Activated T-helper 2 cell treated with anti-CD3 and anti-CD28 coated beads, Interferon-gamma antibody, Interleukin-2, Interleukin-4, amounts not matched to agents 10 μg/mL and 5 μg/mL and 100 μg/mL, durations not matched to agents 14 hours and 24 hours and 36 hours (primary cell): ENCODE measurements around the gene NT5C. TPM values are rescaled to one million over a fixed set of nuclear protein-coding genes. Genes with fewer than 3 reads are reported as not detected.

Source experiments
- DNase-seq: peaks from one replicate; pipeline ENCODE4 v3.0.0; 2021; ENCODE audit warnings: low spot score
- H3K27ac Mint-ChIP-seq: one replicate; pipeline ENCODE4 v1.8.0; 2021; ENCODE audit warnings: mixed read lengths
- H3K27me3 Mint-ChIP-seq: one replicate; pipeline ENCODE4 v1.8.0; 2021; ENCODE audit warnings: low read depth, mixed read lengths
- H3K36me3 Mint-ChIP-seq: one replicate; pipeline ENCODE4 v1.8.0; 2021; ENCODE audit warnings: low read depth, mixed read lengths
- H3K4me1 Mint-ChIP-seq: one replicate; pipeline ENCODE4 v1.8.0; 2021; ENCODE audit warnings: low read depth, mixed read lengths
- H3K4me3 Mint-ChIP-seq: one replicate; pipeline ENCODE4 v1.8.0; 2021; ENCODE audit warnings: low read depth, mild to moderate bottlenecking, moderate library complexity, mixed read lengths
- H3K9me3 Mint-ChIP-seq: one replicate; pipeline ENCODE4 v1.8.0; 2021; ENCODE audit warnings: mixed read lengths
- intact Hi-C: fragments of 100-400 bp; cut with micrococcal nuclease; formaldehyde crosslinking; loops from one replicate; pipeline ENCODE4 v1.15.1; 2023
- total RNA-seq: library from RNA; stranded (reverse); gene quantifications from 2 replicates; pipeline ENCODE4 v1.2.3, GENCODE V29; 2022

The NT5C gene
- total RNA-seq, 1 donor from 2014 or later: 86.6 TPM

DNA sequence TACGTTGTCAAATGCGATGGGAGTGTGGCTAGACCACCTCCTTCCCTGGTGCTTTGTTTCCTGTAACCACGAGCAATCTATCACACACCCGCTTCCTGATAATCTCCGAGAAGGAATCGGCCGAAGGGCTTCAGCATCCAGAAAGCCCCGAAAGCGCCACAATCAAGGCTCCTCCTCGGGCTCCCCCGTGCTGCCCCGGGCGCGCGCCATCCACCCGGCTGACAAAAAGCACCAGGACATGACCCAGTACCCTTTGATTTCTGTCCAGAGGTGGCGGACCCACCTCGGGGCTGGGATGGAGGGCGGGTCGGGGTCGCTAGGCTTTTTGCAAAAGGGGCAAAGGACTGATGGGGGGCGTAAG is 22.5 kb downstream of the NT5C start:
- Mint-ChIP-seq H3K4me3 (peak overlapping the region; percentile 89), H3K27me3 (no peaks in the 10 kb centered on the region), H3K36me3 (peaks cover 13% of the 10 kb centered on the region), H3K9me3 (no peaks in the 10 kb centered on the region), H3K27ac (no peak overlapping the region), H3K4me1 (peaks cover 18% of the 10 kb centered on the region)
- intact Hi-C loops: loop anchor here (5.0 kb wide), 1 partner anchor 147 kb away; no protein-coding TSS in a partner anchor
- no peak for DNase-seq

DNA sequence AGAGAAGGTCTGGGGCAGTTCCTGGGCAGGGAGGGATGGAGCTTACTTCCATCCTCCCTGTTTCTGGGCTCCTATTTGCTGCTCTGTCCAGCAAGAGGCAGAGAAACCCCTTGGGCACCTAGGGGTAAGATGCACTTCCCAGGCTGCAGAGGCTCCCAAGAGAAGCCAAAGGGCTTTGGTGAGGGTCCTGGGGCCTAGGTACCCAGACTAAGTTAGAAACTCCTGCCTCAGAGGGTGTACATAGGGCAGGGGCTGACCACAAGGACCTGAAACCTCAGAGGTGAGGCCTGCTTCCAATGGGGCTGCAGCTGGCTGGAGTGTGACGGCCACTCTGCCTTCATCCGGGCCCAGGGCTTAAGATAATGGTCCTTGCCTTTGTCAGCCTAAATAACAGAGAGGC is 23.3 kb downstream of the NT5C start:
- Mint-ChIP-seq H3K9me3 (no peaks in the 10 kb centered on the region), H3K27me3 (no peaks in the 10 kb centered on the region), H3K27ac (no peak overlapping the region), H3K4me1 (peaks cover 16% of the 10 kb centered on the region), H3K4me3 (peak overlapping the region; percentile 89), H3K36me3 (peaks cover 11% of the 10 kb centered on the region)
- DNase-seq: no peak
- intact Hi-C loops: loop anchor here (5.0 kb wide), 1 partner anchor 146 kb away; no protein-coding TSS in a partner anchor

DNA sequence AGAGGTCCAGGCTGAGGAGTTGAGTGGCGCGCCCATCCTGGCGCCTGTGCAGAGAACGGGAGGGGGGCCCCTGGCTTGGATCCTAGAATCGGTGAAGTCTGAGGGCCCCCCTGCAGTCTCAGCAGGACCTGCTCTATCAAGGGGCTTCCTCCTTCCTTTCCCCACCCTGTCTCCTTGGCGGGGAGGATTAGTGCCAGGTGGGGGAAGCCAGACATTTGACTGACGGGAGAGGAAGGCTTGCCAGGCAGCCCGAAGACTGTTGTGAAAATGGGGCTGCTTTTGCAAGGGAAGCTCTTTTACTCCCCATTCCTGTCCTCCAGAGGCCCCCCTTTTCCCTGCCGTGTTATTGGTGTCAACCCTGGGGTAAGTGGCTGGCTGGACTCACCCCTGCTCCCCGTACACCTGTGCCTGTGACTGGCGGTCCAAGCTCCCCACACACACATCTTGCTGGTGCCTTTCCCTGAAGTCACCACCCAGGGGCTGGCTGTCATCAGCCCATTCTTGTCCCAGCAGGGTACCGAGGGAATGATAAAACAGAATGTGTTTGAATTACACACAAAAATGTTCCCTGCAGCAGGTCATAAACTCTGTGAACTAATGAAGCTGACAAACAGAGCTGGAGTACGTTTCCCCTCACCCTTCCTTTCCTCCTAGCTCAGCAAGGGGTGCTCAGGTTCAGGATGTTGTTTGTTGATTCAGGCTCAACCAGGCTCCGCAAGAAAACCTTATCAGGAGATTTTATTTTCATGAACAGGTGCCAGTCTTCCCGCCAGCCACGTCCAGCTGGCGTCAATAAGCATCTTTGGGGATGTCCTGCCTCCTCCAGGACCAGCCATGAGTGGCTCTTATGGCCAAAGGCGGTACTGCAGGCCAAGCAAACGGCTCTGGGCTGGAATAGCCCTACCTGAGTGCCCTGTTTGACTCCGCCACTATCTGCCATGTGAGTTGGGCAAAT is 26.1 kb downstream of the NT5C start:
- no peak for DNase-seq
- Mint-ChIP-seq H3K27me3 (no peaks in the 10 kb centered on the region), H3K27ac (no peak overlapping the region), H3K4me1 (peaks cover 6% of the 10 kb centered on the region), H3K36me3 (peaks cover 1% of the 10 kb centered on the region), H3K9me3 (no peaks in the 10 kb centered on the region), H3K4me3 (no peak overlapping the region)
- intact Hi-C loops: loop anchor here (5.0 kb wide), 1 partner anchor 143 kb away; no protein-coding TSS in a partner anchor

DNA sequence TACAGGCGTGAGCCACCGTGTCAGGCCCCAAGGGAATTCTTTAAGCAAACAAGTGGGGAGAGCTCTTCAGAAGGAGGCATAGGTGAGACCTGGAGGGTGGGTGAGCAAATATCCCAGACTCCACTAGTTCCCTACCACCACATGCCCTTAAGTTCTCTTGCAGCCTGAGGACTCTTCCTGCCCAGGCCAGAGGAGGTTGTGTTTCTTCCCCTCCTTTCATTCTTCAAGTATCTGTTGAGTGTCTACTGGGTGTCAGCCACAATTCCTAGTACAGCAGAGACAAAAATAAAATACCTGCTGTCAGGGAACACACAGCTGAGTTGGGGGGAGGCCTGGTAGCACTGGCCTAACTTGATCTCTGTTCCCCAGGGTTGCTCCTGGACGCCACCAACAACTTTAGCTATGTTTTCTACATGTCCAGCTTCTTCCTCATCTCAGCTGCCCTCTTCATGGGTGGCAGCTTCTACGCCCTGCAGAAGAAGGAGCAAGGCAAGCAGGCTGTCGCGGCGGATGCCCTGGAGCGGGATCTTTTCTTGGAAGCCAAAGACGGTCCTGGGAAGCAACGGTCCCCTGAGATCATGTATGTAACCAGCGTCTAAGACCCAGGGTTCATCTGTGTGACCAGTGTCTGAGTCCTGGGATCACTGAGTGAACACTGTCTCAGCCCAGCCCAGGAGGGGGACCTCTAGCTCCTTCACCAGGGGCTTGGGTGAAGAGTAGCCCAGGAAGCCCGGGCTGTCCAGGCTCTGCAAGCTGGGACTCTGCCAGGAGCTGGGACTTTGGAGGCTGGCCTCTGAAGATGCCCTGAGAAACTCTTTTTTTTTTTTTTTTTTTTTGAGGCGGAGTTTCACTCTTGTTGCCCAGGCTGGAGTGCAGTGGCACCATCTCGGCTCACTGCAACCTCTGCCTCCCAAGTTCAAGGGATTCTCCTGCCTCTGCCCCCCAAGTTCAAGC is 27.7 kb downstream of the NT5C start:
- Mint-ChIP-seq H3K27me3 (no peaks in the 10 kb centered on the region), H3K9me3 (no peaks in the 10 kb centered on the region), H3K36me3 (peaks cover under 1% of the 10 kb centered on the region), H3K27ac (no peak overlapping the region), H3K4me3 (no peak overlapping the region), H3K4me1 (peaks cover 3% of the 10 kb centered on the region)
- intact Hi-C loops: no loop called here
- no peak for DNase-seq

DNA sequence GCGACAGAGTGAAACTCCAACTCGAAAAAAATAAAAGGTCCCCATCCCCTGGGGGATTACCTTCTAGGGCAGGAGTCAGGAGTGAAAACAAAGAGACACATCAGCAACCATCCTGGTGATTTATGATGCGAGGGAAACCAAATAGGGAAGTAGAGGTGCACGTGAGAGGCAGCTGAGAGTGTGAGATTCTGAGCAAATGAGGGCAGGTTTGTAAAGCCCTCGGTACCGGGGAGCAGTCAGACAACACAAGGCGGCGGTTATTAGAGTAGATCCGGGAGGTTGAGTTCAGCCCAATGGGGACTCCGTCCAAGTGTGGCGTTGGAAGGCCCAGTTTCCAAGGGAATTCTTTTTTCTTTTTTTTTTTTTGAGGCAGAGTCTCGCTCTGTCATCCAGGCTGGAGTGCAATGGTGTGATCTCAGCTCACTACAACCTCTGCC is 29.1 kb downstream of the NT5C start:
- Mint-ChIP-seq H3K4me3 (no peak overlapping the region), H3K27ac (no peak overlapping the region), H3K4me1 (no peaks in the 10 kb centered on the region), H3K36me3 (peaks cover 4% of the 10 kb centered on the region), H3K9me3 (no peaks in the 10 kb centered on the region), H3K27me3 (no peaks in the 10 kb centered on the region)
- no peak for DNase-seq
- intact Hi-C loops: no loop called here

DNA sequence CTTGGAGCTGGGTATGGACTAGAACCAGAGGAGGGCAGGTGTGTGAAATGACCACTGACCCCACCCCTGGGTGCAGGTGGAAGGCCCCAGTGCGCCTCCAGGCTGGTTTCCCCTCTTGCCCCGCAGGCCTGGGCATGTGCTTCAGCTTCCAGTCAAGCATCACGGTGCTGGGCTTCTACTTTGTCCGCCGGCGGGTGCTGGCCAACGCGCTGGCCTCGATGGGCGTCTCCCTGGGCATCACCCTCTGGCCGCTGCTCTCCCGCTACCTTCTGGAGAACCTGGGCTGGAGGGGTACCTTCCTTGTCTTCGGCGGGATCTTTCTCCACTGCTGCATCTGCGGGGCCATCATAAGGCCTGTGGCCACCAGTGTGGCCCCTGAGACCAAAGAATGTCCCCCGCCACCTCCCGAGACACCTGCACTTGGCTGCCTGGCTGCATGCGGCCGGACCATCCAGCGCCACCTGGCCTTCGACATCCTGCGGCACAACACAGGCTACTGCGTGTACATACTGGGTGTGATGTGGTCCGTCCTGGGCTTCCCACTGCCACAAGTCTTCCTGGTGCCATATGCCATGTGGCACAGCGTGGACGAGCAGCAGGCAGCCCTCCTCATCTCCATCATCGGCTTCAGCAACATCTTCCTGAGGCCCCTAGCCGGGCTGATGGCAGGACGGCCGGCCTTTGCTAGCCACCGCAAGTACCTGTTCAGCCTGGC is 31.5 kb downstream of the NT5C start:
- Mint-ChIP-seq H3K27me3 (no peaks in the 10 kb centered on the region), H3K9me3 (no peaks in the 10 kb centered on the region), H3K4me1 (no peaks in the 10 kb centered on the region), H3K27ac (no peak overlapping the region), H3K4me3 (no peak overlapping the region), H3K36me3 (peaks cover 4% of the 10 kb centered on the region)
- no peak for DNase-seq
- intact Hi-C loops: no loop called here

DNA sequence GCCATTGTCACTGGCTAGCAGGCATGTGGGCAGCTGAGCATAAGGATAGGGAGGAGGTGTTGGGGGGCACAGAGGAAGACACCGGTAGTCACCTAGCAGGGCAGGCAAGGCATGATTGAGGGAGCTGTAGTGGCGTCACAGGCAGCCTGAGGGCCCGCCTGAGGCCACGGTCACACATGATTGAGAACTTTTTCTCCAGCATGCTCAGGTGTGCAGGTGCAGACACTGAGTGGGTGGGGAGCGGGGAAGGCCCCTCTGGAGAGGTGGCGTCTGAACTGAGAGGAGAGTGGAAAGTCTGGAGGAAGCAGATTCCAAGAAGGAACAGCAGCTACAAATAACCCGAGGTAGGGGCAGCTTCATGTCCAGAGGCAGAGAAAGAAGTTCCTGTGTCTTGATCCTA is 32.7 kb downstream of the NT5C start:
- no peak for DNase-seq

DNA sequence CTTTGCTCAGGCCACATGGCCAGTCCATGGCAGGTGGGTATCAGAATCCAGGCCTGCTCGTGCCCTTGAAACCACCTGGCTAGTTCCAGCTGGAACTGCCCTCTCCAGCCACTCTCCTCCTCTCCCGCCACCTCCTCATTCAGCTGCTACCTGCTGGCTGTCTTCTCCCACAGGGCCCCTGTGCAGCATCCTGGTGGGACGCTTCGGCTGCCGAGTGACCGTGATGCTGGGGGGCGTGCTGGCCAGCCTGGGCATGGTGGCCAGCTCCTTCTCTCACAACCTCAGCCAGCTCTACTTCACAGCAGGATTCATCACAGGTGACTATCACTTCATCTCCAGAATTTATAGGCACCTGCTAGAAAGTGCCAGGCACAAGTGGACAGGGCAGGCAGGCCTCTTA is 33.7 kb downstream of the NT5C start:
- intact Hi-C loops: no loop called here
- H3K36me3 Mint-ChIP-seq: peaks cover 4% of the 10 kb centered on the region
- no peaks in the 10 kb centered on the region for H3K27me3 Mint-ChIP-seq
- no peak overlapping the region for H3K4me3 Mint-ChIP-seq
- DNase-seq: no peak
- H3K4me1 Mint-ChIP-seq: no peaks in the 10 kb centered on the region
- no peak overlapping the region for H3K27ac Mint-ChIP-seq
- no peaks in the 10 kb centered on the region for H3K9me3 Mint-ChIP-seq

More for the DNA sequence above, 32.7 kb downstream of the NT5C start:
- intact Hi-C loops: no loop called here
- H3K27ac Mint-ChIP-seq: no peak overlapping the region
- no peak overlapping the region for H3K4me3 Mint-ChIP-seq
- H3K36me3 Mint-ChIP-seq: peaks cover 4% of the 10 kb centered on the region
- H3K4me1 Mint-ChIP-seq: no peaks in the 10 kb centered on the region
- no peaks in the 10 kb centered on the region for H3K27me3 Mint-ChIP-seq
- no peaks in the 10 kb centered on the region for H3K9me3 Mint-ChIP-seq

DNA sequence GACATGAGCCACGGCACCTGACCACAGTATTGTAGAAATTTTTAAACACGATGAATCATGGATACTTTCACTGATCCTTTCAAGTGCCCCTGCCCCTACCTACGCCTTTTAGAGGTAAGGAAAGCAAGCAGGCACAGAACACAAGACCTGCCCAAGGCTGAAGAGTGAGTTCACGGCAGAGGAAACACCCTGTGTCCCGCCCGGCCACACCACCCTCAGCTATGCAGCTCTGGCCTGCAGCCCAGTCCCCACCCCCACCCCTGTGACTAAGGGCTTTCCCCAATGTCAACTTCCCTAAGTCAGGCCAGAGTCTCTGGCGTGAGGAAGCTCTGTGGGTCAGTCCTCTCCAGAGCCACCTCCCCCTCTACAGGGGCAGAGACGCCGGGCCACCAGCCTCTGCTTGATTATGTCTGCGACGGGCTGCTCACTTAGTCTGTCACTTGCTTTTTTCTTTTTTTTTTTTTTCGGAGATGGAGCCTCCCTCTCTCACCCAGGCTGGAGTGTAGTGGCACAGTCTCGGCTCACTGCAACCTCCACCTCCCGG is 35.4 kb downstream of the NT5C start:
- no peaks in the 10 kb centered on the region for H3K27me3 Mint-ChIP-seq
- intact Hi-C loops: no loop called here
- H3K4me3 Mint-ChIP-seq: no peak overlapping the region
- no peaks in the 10 kb centered on the region for H3K9me3 Mint-ChIP-seq
- no peak for DNase-seq
- peaks cover 2% of the 10 kb centered on the region for H3K4me1 Mint-ChIP-seq
- H3K36me3 Mint-ChIP-seq: peaks cover 4% of the 10 kb centered on the region
- no peak overlapping the region for H3K27ac Mint-ChIP-seq

DNA sequence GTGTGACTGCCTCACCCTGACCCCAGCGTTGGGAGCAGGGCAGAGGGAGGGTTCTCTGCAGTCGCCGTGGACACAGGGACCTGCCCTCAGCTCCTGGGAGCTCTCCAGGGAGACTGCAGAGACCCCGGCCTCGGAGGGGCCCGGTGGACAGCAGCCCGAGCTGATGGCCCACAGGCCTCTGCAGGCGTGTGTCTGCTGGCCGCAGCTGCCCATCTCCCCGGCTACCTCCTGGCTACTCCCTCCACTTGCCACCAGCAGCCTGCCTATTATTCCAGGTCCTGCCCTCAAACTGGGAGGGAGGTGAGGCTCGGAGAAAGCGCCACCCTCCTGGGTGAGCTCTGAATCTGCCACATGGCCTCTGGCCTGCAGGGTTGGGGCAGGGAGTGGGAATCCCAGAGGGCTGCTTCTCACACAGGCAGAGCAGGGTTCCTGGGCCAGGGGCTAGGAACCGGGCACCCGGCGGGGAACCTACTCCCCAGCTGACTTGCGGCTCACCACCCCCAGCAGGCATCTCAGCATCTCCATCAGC is 36.6 kb downstream of the NT5C start:
- Mint-ChIP-seq H3K4me1 (peaks cover 4% of the 10 kb centered on the region), H3K4me3 (no peak overlapping the region), H3K27me3 (no peaks in the 10 kb centered on the region), H3K36me3 (peaks cover 4% of the 10 kb centered on the region), H3K27ac (no peak overlapping the region), H3K9me3 (no peaks in the 10 kb centered on the region)
- intact Hi-C loops: no loop called here
- no peak for DNase-seq

DNA sequence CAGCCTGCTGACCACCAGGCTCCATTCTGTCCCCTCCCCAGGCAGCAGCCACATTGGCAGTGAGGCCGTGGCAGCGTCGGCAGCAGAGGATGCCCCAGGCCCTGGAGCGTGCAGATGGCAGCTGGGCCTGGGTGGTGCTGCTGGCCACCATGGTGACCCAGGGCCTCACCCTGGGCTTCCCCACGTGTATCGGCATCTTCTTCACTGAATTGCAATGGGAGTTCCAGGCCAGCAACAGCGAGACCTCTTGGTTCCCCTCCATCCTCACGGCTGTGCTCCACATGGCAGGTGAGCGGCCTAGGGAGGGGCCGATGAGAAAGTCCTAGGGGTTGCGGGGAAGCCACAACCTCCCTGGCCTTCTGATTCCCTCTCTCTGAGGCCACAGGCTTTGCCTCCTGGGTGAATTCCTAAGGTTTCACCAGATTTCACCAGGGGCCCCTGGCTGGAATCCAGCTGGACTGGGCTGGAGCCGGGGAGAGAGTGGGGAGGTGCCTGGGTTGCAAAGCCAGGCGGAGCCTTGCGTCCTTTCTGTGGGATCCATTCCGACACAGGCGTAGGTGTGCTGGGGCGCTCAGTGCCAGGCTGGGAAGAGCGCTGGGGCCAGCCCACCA is 37.9 kb downstream of the NT5C start:
- Mint-ChIP-seq H3K4me1 (peaks cover 15% of the 10 kb centered on the region), H3K4me3 (no peak overlapping the region), H3K27ac (no peak overlapping the region), H3K9me3 (no peaks in the 10 kb centered on the region), H3K27me3 (no peaks in the 10 kb centered on the region), H3K36me3 (peaks cover under 1% of the 10 kb centered on the region)
- intact Hi-C loops: no loop called here
- no peak for DNase-seq
